Esophagus squamous epithelium (tissue), 5 donors: ENCODE results near the gene SOX8. TPM values are rescaled to one million over a fixed set of nuclear protein-coding genes. Genes with fewer than 3 reads are reported as not detected.

ENCODE experiments used
- DNase-seq: peaks from one replicate; lab custom pipeline; 2025; lab: John Stamatoyannopoulos, UW
- H3K27ac ChIP-seq, 4 donors: fragments of 200-600 bp; sonication (generic); one replicate each; pipeline ENCODE4 v1.5.1; 2016 to 2019; ENCODE audit warnings: mild to moderate bottlenecking in 1 of 4
- H3K27me3 ChIP-seq, 4 donors: fragments of 200-600 bp; sonication (generic); 1 replicate in 3 of 4; 2 replicates in 1 of 4; pipeline versions ENCODE4 v1.5.1 to v1.6.0; 2017 to 2021; ENCODE audit warnings: antibody characterized with exemption in 1 of 4
- H3K36me3 ChIP-seq, 3 donors: fragments of 200-600 bp; sonication (generic); one replicate each; pipeline ENCODE4 v1.5.1; 2016 to 2019
- H3K4me1 ChIP-seq, 3 donors: fragments of 200-600 bp; sonication (generic); one replicate each; pipeline ENCODE4 v1.5.1; 2017 to 2019
- H3K4me3 ChIP-seq, 4 donors: fragments of 200-600 bp; sonication (generic); 1 replicate in 3 of 4; 2 replicates in 1 of 4; pipeline ENCODE4 v1.5.1; 2016 to 2019; ENCODE audit warnings: mild to moderate bottlenecking in 2 of 4, moderate library complexity in 1 of 4
- H3K9me3 ChIP-seq, 3 donors: fragments of 200-600 bp; sonication (generic); one replicate each; pipeline ENCODE4 v1.5.1; 2016 to 2019
- CTCF ChIP-seq, 6 experiments: fragments of 450-650 bp in 4 of 6; fragments of 200-600 bp in 2 of 6; sonication (generic) in 2 of 6; IDR thresholded peaks; one replicate each; pipeline ENCODE4 v1.5.1; 2016 to 2019; ENCODE audit warnings: antibody characterized with exemption in 6 of 6, mild to moderate bottlenecking in 4 of 6, moderate library complexity in 4 of 6
- POLR2A ChIP-seq, 4 donors: fragments of 450-650 bp; IDR thresholded peaks; one replicate each; pipeline ENCODE4 v1.6.1; 2017; ENCODE audit warnings: antibody characterized with exemption in 4 of 4, mild to moderate bottlenecking in 4 of 4, moderate library complexity in 3 of 4
- WGBS, 2 donors: methylation state at CpG; one replicate each; pipeline ENCODE4 v1.1.5; 2018; 5-methylcytosine and 5-hydroxymethylcytosine counted together
- intact Hi-C: fragments of 100-400 bp; cut with DNase I; formaldehyde crosslinking; loops from one replicate; pipeline ENCODE4 v1.15.0; 2022
- total RNA-seq, 4 donors: library from RNA; depleted of rRNA; stranded (reverse); fragments of >200 nt; gene quantifications; one replicate each; pipeline ENCODE4 v1.1.0, GENCODE V29; 2016
- donor health status: DM: yes; HTN: yes; CAD: no.

The SOX8 gene
- total RNA-seq, 4 donors from 2014 or later: 0.08 to 0.19 (median 0.09) TPM; not detected in 1

GRCh38 chr16:1030473-1030901 is 48.9 kb downstream of the SOX8 start:
- H3K27me3 ChIP-seq: peaks cover 0 to 55% (median 0%) of the 10 kb centered on the region in 4 donors
- 40% methylated on average over 1 of the region's 26 CpGs; no CpG with 5 or more reads in 1 of the 2 donors for WGBS, 2 donors

DNA sequence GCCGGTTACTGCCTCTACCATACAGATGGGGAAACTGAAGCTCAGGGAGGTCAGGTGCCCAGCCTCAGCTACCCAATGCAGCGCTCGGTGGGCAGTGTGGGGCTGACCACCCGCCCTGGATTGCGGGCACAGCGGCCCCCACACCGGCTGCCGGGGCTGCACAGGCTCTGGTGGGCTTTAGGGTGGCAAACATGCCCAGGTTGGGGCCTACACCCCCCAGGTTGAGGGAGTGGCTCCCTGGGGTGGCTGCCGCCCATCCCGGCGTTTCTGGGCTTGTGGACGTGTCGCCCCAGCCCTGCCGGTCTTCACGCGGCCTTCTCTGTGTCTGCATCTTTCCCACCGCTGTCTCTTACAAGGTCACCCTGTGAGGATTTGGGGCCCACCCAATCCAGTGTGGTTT is 50.1 kb downstream of the SOX8 start:
- no peak overlapping the region for H3K27ac ChIP-seq
- intact Hi-C loops: no loop called here
- 73 to 90% methylated on average over 6 to 8 of the region's 17 CpGs for WGBS, 2 donors
- TF ChIP-seq POLR2A (IDR thresholded peaks at IDR 0.05): no peak
- TF ChIP-seq CTCF (IDR thresholded peaks at IDR 0.05): no peak
- no peak for DNase-seq
- no peak overlapping the region for H3K4me3 ChIP-seq
- H3K9me3 ChIP-seq: no peaks in the 10 kb centered on the region
- peaks cover 0 to 11% (median 0%) of the 10 kb centered on the region in 3 donors for H3K4me1 ChIP-seq
- no peaks in the 10 kb centered on the region for H3K36me3 ChIP-seq
- peaks cover 0 to 66% (median 0%) of the 10 kb centered on the region in 4 donors for H3K27me3 ChIP-seq

More at GRCh38 chr16:1030473-1030901, 48.9 kb downstream of the SOX8 start:
- no peak overlapping the region for H3K4me3 ChIP-seq
- H3K27ac ChIP-seq: no peak overlapping the region
- peaks cover 0 to 7% (median 0%) of the 10 kb centered on the region in 3 donors for H3K4me1 ChIP-seq
- H3K9me3 ChIP-seq: no peaks in the 10 kb centered on the region
- TF ChIP-seq CTCF (IDR thresholded peaks at IDR 0.05): no peak
- TF ChIP-seq POLR2A (IDR thresholded peaks at IDR 0.05): no peak
- no peak for DNase-seq
- H3K36me3 ChIP-seq: no peaks in the 10 kb centered on the region
- intact Hi-C loops: no loop called here

- Histone ChIP-seq H3K4me3 (no peak overlapping the region), H3K27me3 (peaks cover 0 to 76% (median 0%) of the 10 kb centered on the region in 4 donors), H3K27ac (no peak overlapping the region), H3K9me3 (no peaks in the 10 kb centered on the region), H3K36me3 (no peaks in the 10 kb centered on the region), H3K4me1 (peaks cover 0 to 20% (median 0%) of the 10 kb centered on the region in 3 donors)
- WGBS, 2 donors: 86 to 97% methylated on average over 2 of the region's 2 CpGs
- TF ChIP-seq CTCF (IDR thresholded peaks at IDR 0.05) (no peak), POLR2A (IDR thresholded peaks at IDR 0.05) (no peak)
- DNase-seq: no peak
- intact Hi-C loops: no loop called here
These were observed 51.0 kb downstream of the SOX8 start for GRCh38 chr16:1032607-1033006.

DNA sequence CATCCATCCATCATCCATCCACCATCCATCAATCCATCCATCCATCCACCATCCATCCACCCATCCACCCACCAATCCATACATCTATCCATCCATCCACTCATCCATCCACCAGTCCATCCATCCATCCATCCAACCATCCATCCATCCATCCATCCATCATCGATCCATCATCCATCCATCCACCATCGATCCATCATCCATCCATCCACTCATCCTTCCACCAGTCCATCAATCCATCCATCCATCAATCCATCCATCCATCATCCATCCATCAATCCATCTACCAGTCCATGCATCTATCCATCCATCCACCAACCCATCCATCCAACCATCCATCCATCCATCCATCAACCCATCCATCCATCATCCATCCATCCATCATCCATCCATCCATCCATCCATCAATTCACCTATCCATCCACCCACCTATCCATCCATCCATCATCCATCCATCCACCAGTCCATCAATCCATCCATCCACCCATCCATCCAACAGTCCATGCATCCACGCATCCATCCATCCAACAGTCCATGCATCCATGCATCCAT is 51.6 kb downstream of the SOX8 start:
- TF ChIP-seq CTCF (IDR thresholded peaks at IDR 0.05): no peak
- no peak for TF ChIP-seq POLR2A (IDR thresholded peaks at IDR 0.05)
- H3K4me1 ChIP-seq: peaks cover 0 to 22% (median 0%) of the 10 kb centered on the region in 3 donors
- H3K27ac ChIP-seq: no peak overlapping the region
- 93 to 98% methylated on average over 3 of the region's 3 CpGs for WGBS, 2 donors
- DNase-seq: no peak
- H3K27me3 ChIP-seq: peaks cover 0 to 76% (median 0%) of the 10 kb centered on the region in 4 donors
- intact Hi-C loops: no loop called here
- no peaks in the 10 kb centered on the region for H3K9me3 ChIP-seq
- no peak overlapping the region for H3K4me3 ChIP-seq
- H3K36me3 ChIP-seq: no peaks in the 10 kb centered on the region

DNA sequence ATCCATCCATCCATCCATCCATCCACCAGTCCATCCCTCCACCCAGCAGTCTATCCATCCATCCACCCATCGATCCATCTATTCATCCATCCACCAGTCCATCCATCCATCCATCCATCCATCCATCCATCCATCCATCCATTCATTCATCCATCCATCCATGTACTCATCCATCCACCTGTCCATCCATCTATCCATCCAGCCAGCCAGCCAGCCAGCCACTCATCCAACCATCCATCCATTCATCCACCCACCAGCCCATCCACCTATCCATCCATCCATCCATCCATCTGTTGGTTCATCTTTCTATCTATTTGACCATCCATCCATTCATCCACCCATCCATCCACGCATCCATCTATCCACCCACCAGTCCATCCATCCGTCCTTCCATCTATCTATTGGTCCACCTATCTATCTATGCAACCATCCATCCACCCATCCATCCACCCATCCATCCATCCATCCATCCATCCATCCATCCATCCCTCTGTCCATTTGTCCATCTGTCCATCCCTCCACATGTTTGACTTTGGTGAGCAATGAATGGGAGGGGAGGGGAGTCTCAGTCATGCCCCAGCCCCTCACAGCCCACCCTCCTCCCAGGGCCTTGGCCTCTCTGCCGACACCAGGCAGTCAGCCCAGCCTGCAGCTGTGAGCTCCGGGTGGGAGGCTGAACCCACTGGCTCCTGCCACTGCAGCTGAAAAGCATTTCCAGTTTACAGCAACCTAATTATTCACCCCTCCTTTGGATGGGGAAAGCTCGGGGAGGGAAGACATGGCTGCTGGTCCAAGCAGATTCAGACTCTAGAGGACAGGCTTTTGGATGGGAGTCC is 52.9 kb downstream of the SOX8 start:
- intact Hi-C loops: no loop called here
- H3K4me1 ChIP-seq: peaks cover 0 to 22% (median 0%) of the 10 kb centered on the region in 3 donors
- H3K4me3 ChIP-seq: no peak overlapping the region
- WGBS, 2 donors: 79 to 85% methylated on average over 3 to 4 of the region's 6 CpGs
- DNase-seq: no peak
- H3K9me3 ChIP-seq: no peaks in the 10 kb centered on the region
- no peaks in the 10 kb centered on the region for H3K36me3 ChIP-seq
- TF ChIP-seq POLR2A (IDR thresholded peaks at IDR 0.05): no peak
- peaks cover 0 to 76% (median 0%) of the 10 kb centered on the region in 4 donors for H3K27me3 ChIP-seq
- no peak overlapping the region for H3K27ac ChIP-seq
